Measurements from ENCODE around the gene TPSB2.

GRCh38 chr16:1213231-1213630, 16.8 kb downstream of the TPSB2 start:
- TF ChIP-seq CTCF (IDR thresholded peaks at IDR 0.05; ENCODE audit: insufficient read depth, low read depth, low read length) (no peak), EZH2 (IDR thresholded peaks at IDR 0.05; ENCODE audit: insufficient read depth, low read length) (no peak)

Data from astrocyte (in vitro differentiated cells and primary cell).